CD14-positive monocyte (primary cell): Measurements from ENCODE around the gene MGAM2. TPM values are rescaled to one million over a fixed set of nuclear protein-coding genes. Genes with fewer than 3 reads are reported as not detected.

Experiments
- DNase-seq, 3 donors: peaks; one replicate each; pipeline ENCODE4 v3.0.0-alpha.2; 2011 to 2022
- H2AFZ ChIP-seq: 2 replicates; pipeline ENCODE4 v1.6.0; 2012; ENCODE audit warnings: mild to moderate bottlenecking, low read depth, low read length, inconsistent platforms; ENCODE audit not compliant: insufficient read depth, poor library complexity, severe bottlenecking
- H3K27ac ChIP-seq, 2 donors: 1 replicate in 1 of 2; 2 replicates in 1 of 2; pipeline ENCODE4 v1.5.1; 2012 to 2013; ENCODE audit warnings: low read length in 2 of 2, control low read depth in 1 of 2, inconsistent platforms in 1 of 2, low read depth in 1 of 2, mild to moderate bottlenecking in 1 of 2
- H3K27me3 ChIP-seq, 2 donors: one replicate each; pipeline versions ENCODE4 v1.6.0 to v1.6.1; 2011 to 2013; ENCODE audit warnings: low read length in 2 of 2; ENCODE audit not compliant: control insufficient read depth in 2 of 2, insufficient read depth in 2 of 2
- H3K36me3 ChIP-seq, 2 donors: replicated peaks in 1 of 2; 1 replicate in 1 of 2; 2 replicates in 1 of 2; pipeline versions ENCODE4 v1.5.1 to v1.6.1; 2012 to 2013; ENCODE audit warnings: low read length in 2 of 2, control low read depth in 1 of 2, inconsistent platforms in 1 of 2, mild to moderate bottlenecking in 1 of 2; ENCODE audit not compliant: insufficient read depth in 2 of 2, control insufficient read depth in 1 of 2
- H3K4me1 ChIP-seq, 2 donors: 1 replicate in 1 of 2; 2 replicates in 1 of 2; pipeline versions ENCODE4 v1.5.1 to v1.6.1; 2012 to 2013; ENCODE audit warnings: low read length in 2 of 2, control low read depth in 1 of 2, inconsistent platforms in 1 of 2, mild to moderate bottlenecking in 1 of 2, moderate library complexity in 1 of 2; ENCODE audit not compliant: insufficient read depth in 2 of 2, control insufficient read depth in 1 of 2
- H3K4me2 ChIP-seq: replicated peaks from 2 replicates; pipeline ENCODE3; 2012; ENCODE audit warnings: low read length, moderate library complexity, mild to moderate bottlenecking; ENCODE audit not compliant: poor library complexity, severe bottlenecking; ENCODE audit errors: extremely low read depth
- H3K4me3 ChIP-seq, 3 experiments: fragments of 200-600 bp in 1 of 3; sonication (generic) in 1 of 3; replicated peaks in 1 of 3; 1 replicate in 2 of 3; 2 replicates in 1 of 3; pipeline ENCODE4 v1.5.1; 2011 to 2013; ENCODE audit warnings: low read length in 3 of 3, mild to moderate bottlenecking in 3 of 3, control low read depth in 2 of 3, low read depth in 2 of 3, inconsistent platforms in 1 of 3, moderate library complexity in 1 of 3
- H3K79me2 ChIP-seq: 2 replicates; pipeline ENCODE4 v1.6.0; 2012; ENCODE audit warnings: mild to moderate bottlenecking, control low read depth, inconsistent platforms, low read length, moderate library complexity; ENCODE audit not compliant: insufficient read depth
- H3K9ac ChIP-seq: 2 replicates; pipeline ENCODE4 v1.6.0; 2017; ENCODE audit warnings: low read length, mild to moderate bottlenecking; ENCODE audit not compliant: insufficient read depth, poor library complexity, severe bottlenecking
- H3K9me3 ChIP-seq, 2 donors: replicated peaks in 1 of 2; 1 replicate in 1 of 2; 2 replicates in 1 of 2; pipeline versions ENCODE4 v1.5.1 to v1.6.1; 2012 to 2013; ENCODE audit warnings: low read length in 2 of 2, control low read depth in 1 of 2; ENCODE audit not compliant: control insufficient read depth in 1 of 2, insufficient read depth in 1 of 2
- H4K20me1 ChIP-seq: 2 replicates; pipeline ENCODE4 v1.6.0; 2012; ENCODE audit warnings: mild to moderate bottlenecking, low read length, control low read depth, moderate library complexity; ENCODE audit not compliant: insufficient read depth
- H3K27ac Mint-ChIP-seq, 7 donors: one replicate each; pipeline ENCODE4 v1.8.0; 2020; ENCODE audit warnings: mild to moderate bottlenecking in 7 of 7, mixed read lengths in 7 of 7, moderate library complexity in 6 of 7, inconsistent platforms in 2 of 7
- H3K27me3 Mint-ChIP-seq, 3 donors: one replicate each; pipeline ENCODE4 v1.8.0; 2021 to 2022; ENCODE audit warnings: low read depth in 3 of 3, mild to moderate bottlenecking in 3 of 3, mixed read lengths in 3 of 3, moderate library complexity in 3 of 3, inconsistent platforms in 1 of 3
- H3K36me3 Mint-ChIP-seq, 2 donors: one replicate each; pipeline ENCODE4 v1.8.0; 2020; ENCODE audit warnings: mixed read lengths in 2 of 2, inconsistent platforms in 1 of 2, mild to moderate bottlenecking in 1 of 2
- H3K4me1 Mint-ChIP-seq: one replicate; pipeline ENCODE4 v1.8.0; 2020; ENCODE audit warnings: mild to moderate bottlenecking, mixed read lengths
- H3K4me3 Mint-ChIP-seq, 2 donors: one replicate each; pipeline ENCODE4 v1.8.0; 2020; ENCODE audit warnings: mild to moderate bottlenecking in 2 of 2, mixed read lengths in 2 of 2, moderate library complexity in 1 of 2
- H3K9me3 Mint-ChIP-seq, 7 donors: one replicate each; pipeline ENCODE4 v1.8.0; 2020 to 2022; ENCODE audit warnings: mixed read lengths in 7 of 7, mild to moderate bottlenecking in 6 of 7, moderate library complexity in 6 of 7, inconsistent platforms in 2 of 7
- WGBS: methylation state at CpG from one replicate; pipeline ENCODE4 v1.1.5; 2013; ENCODE audit warnings: missing lambda C conversion rate; ENCODE audit not compliant: insufficient coverage; 5-methylcytosine and 5-hydroxymethylcytosine counted together
- intact Hi-C, 2 donors: fragments of 100-400 bp; cut with micrococcal nuclease; formaldehyde crosslinking; loops; one replicate each; pipeline versions ENCODE4 v1.15.0 to v1.15.1; 2023
- polyA plus RNA-seq, 3 donors: library from polyadenylated mRNA; depleted of rRNA in 1 of 3; unstranded in 2 of 3; stranded (reverse) in 1 of 3; fragments of 300-500 nt in 2 of 3; fragments of >200 nt in 1 of 3; fragmentation: Illumina TruSeq in 2 of 3; gene quantifications; 1 replicate in 2 of 3; 2 replicates in 1 of 3; pipeline ENCODE4 v1.2.3, GENCODE V29; 2012 to 2021
- TF ChIP-seq, protein P1 (sequence below): fragments of 200-600 bp; IDR thresholded peaks from one replicate; pipeline ENCODE4 v1.8.0; 2022; ENCODE audit warnings: antibody characterized with exemption, mild to moderate bottlenecking

MGAM2 gene
- polyA plus RNA-seq, 3 donors = 0.08 TPM; not detected in 2

- Histone ChIP-seq H3K9me3 (no peaks in the 10 kb centered on the region), H2AFZ (no peak overlapping the region), H3K27me3 (peaks cover 0 to 4% of the 10 kb centered on the region in 2 donors), H3K27ac (no peak overlapping the region), H3K4me2 (no peak overlapping the region), H4K20me1 (no peaks in the 10 kb centered on the region), H3K4me3 (no peak overlapping the region), H3K79me2 (no peaks in the 10 kb centered on the region), H3K9ac (no peak overlapping the region), H3K4me1 (no peaks in the 10 kb centered on the region), H3K36me3 (no peaks in the 10 kb centered on the region)
- TF ChIP-seq, protein P1, sequence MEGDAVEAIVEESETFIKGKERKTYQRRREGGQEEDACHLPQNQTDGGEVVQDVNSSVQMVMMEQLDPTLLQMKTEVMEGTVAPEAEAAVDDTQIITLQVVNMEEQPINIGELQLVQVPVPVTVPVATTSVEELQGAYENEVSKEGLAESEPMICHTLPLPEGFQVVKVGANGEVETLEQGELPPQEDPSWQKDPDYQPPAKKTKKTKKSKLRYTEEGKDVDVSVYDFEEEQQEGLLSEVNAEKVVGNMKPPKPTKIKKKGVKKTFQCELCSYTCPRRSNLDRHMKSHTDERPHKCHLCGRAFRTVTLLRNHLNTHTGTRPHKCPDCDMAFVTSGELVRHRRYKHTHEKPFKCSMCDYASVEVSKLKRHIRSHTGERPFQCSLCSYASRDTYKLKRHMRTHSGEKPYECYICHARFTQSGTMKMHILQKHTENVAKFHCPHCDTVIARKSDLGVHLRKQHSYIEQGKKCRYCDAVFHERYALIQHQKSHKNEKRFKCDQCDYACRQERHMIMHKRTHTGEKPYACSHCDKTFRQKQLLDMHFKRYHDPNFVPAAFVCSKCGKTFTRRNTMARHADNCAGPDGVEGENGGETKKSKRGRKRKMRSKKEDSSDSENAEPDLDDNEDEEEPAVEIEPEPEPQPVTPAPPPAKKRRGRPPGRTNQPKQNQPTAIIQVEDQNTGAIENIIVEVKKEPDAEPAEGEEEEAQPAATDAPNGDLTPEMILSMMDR = no peak
- H3K9me3 Mint-ChIP-seq = peaks cover 0 to 2% (median 0%) of the 10 kb centered on the region in 7 donors
- no peaks in the 10 kb centered on the region for H3K4me1 Mint-ChIP-seq
- 88% methylated on average over 2 of the region's 9 CpGs for WGBS
- peaks cover 11 to 16% (median 12%) of the 10 kb centered on the region in 3 donors for H3K27me3 Mint-ChIP-seq
- DNase-seq = no peak
- intact Hi-C loops = no loop called here
- H3K27ac Mint-ChIP-seq = no peak overlapping the region
- H3K36me3 Mint-ChIP-seq = no peaks in the 10 kb centered on the region
- H3K4me3 Mint-ChIP-seq = no peak overlapping the region
Observed at GRCh38 chr7:142196066-142196840, 84.7 kb downstream of the MGAM2 start.

GRCh38 chr7:142200206-142200605 lies 88.7 kb downstream of the MGAM2 start:
- no peaks in the 10 kb centered on the region for H3K36me3 ChIP-seq
- no peaks in the 10 kb centered on the region for H3K27me3 ChIP-seq
- DNase-seq = no peak
- Mint-ChIP-seq H3K27ac (no peak overlapping the region), H3K4me1 (no peaks in the 10 kb centered on the region), H3K4me3 (no peak overlapping the region), H3K27me3 (peaks cover 1 to 5% (median 2%) of the 10 kb centered on the region in 3 donors), H3K9me3 (peaks cover 0 to 2% (median 0%) of the 10 kb centered on the region in 7 donors), H3K36me3 (no peaks in the 10 kb centered on the region)
- no peak overlapping the region for H3K4me2 ChIP-seq
- no peaks in the 10 kb centered on the region for H3K79me2 ChIP-seq
- no peaks in the 10 kb centered on the region for H3K4me1 ChIP-seq
- no peaks in the 10 kb centered on the region for H3K9me3 ChIP-seq
- no peak overlapping the region for H3K9ac ChIP-seq
- H4K20me1 ChIP-seq = no peaks in the 10 kb centered on the region
- H3K4me3 ChIP-seq = no peak overlapping the region
- no CpG with 5 or more reads among the region's 1 CpG for WGBS
- TF ChIP-seq, protein P1 = no peak
- intact Hi-C loops = no loop called here
- H3K27ac ChIP-seq = no peak overlapping the region
- H2AFZ ChIP-seq = no peak overlapping the region
